ENCODE data around the gene REEP1. TPM values are rescaled to one million over a fixed set of nuclear protein-coding genes. Genes with fewer than 3 reads are reported as not detected.

REEP1 gene
- total and polyA plus RNA-seq, 2 of the 8 experiments (the other 6 are each of a cell fraction or from before 2014, with no cell fraction given): 0.74 to 1.5 TPM

DNA sequence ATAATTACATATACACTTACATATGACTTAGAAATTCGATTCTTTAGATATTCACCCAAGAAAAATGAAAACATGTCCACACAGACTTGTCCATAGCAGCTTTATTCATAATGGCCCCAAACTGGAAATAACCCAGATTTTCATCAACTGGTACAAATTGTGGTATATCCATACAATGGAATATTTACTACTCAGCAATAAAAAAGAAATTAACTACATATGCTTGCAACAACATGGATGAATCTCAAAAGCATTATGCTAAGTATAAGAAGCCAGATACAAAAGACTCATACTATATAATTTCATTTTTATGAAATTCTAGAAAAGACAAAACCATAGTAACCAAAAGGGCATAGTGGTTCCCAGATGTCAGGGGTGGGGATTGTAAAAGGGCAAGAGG, 5.1 kb upstream of the REEP1 start (continued):
- TF ChIP-seq CHD7 (IDR thresholded peaks at IDR 0.05; ENCODE audit: insufficient replicate concordance, low read length) (no peak), POLR2A (IDR thresholded peaks at IDR 0.05; ENCODE audit: control extremely low read depth in 1 of 2, low read depth in 2 of 2, low read length in 2 of 2) (no peak), CBX5 (IDR thresholded peaks at IDR 0.05; ENCODE audit: low read depth, low read length) (no peak), ZNF274 (IDR thresholded peaks at IDR 0.05; ENCODE audit: borderline replicate concordance, extremely low read depth, low read length) (no peak), TCF12 (IDR thresholded peaks at IDR 0.05; ENCODE audit: low read depth, low read length) (no peak), EGR1 (IDR thresholded peaks at IDR 0.05; ENCODE audit: borderline replicate concordance, low read depth, low read length) (no peak), CREB1 (IDR thresholded peaks at IDR 0.05) (no peak), EP300 (IDR thresholded peaks at IDR 0.05; ENCODE audit: borderline replicate concordance in 1 of 2, low read depth in 2 of 2, low read length in 2 of 2) (no peak), TEAD4 (IDR thresholded peaks at IDR 0.05; ENCODE audit: low read depth, low read length) (no peak), SAP30 (IDR thresholded peaks at IDR 0.05; ENCODE audit: insufficient read depth, insufficient replicate concordance, low read length) (no peak), SIRT6 (IDR thresholded peaks at IDR 0.05; ENCODE audit: low read length) (no peak), RBBP5 (IDR thresholded peaks at IDR 0.05; ENCODE audit: borderline replicate concordance, low read depth, low read length) (no peak), BACH1 (IDR thresholded peaks at IDR 0.05; ENCODE audit: low read length) (no peak), TBP (IDR thresholded peaks at IDR 0.05; ENCODE audit: low read depth, low read length) (no peak)

Measured in H1 (cell line).